D341Med (cell line): ENCODE data around the gene SMPD3.

Source experiments
- DNase-seq: peaks from one replicate; pipeline ENCODE4 v3.0.0; 2012; ENCODE audit warnings: low spot score

Gene SMPD3

DNA sequence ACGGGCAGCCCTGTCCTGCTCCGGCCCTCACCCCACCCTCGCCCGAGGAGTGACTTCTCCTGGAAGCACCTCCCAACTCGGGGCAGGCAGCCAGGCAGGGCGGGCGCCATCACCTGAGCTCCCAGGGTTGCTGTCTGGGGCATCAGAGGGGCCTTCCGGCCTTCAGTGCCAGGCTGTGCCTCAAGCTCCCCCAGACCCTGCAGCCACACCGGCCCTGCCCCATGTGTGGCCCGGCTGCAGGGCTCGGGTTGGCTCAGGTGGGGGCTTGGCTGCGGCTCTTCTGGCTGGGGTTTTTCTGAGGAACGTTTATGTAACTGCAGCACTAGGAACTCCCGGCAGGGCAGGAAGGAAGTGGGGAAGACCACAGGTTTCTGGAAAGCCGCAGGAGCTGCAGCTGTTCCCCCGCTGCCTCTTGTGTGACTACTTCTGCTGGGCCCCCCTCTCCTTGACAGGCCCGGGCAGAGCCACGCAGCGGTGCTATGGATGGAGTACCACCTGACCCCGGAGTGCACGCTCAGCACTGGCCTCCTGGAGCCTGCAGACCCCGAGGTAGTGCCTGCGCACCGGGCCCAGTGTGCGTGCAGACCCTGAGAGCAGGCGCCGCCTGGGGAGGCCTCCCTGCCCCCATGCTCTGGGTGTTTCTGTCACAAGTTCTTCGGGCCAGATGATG, 91.9 kb downstream of the SMPD3 start:
- DNase-seq = no peak

- DNase-seq = no peak
Observed at GRCh38 chr16:68355447-68356248, 92.7 kb downstream of the SMPD3 start.

GRCh38 chr16:68354816-68355215, 93.5 kb downstream of the SMPD3 start:
- no peak for DNase-seq

DNA sequence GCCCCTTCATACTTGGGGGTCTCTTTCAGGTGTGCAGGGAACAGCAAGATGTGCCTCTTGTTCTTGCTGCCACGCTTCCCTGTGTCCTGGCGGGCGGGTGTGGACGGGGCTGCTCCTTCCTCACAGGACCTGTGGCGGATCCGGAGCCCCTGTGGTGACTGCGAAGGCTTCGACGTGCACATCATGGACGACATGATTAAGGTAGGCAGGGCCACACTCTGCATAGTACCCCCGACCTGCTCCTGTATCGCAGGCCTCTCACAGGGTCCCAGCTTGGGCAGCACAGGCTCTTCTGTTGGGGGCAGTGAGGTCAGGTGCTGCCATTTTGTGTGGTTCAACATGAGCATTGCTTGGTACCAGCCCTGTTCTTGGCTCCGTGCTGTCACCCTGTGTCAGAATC, 94.9 kb downstream of the SMPD3 start:
- DNase-seq = no peak

- no peak for DNase-seq
Observed at GRCh38 chr16:68351991-68352431, 96.3 kb downstream of the SMPD3 start.

DNA sequence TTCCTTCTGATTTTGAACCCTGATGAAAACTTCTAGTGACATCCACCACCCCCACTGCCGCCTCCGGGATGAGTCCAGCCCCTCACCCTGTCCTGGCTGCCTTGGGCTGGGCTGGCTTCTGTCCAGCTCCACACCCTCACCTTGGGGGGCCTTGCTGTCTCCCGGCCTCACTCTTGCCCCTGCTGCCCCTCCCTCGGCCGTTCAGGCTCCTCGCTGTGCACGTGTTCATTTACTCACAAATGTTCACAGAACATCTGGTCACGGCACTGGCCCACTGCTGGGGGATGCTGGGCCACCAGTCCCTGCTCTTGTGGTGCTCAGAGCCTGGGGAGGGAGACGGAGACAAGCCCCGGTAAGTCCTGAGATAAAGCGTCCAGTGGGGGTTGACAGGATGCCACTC, 96.8 kb downstream of the SMPD3 start:
- DNase-seq = no peak

GRCh38 chr16:68350813-68351350, 97.4 kb downstream of the SMPD3 start:
- no peak for DNase-seq

DNA sequence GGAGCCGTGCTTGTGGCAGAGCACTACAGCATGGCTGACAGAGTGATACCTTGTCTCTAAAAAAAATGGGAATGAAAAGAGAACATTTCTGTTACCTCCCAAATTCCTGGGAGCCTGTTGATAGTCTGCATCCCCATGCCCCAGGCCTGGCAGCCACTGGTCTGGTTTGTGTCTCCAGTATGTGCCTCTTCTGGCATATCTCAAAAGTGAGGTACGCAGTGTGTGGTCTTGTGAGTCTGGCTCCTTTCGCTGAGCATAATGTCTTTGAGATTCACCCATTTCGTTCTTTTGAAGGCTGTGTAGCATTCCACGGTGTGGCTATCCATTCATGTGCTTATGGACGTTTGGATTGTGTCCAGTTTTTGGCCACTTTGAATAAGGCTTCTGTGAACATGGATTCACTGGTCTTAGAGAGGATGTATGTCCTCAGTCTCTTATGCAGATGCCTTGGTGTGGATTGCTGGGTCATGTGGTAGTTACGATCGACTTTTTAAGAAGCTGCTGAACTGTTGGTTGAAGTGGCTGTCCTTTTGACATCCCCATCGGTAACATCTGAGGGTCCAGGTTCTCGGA, 98.4 kb downstream of the SMPD3 start:
- DNase-seq = no peak

GRCh38 chr16:68348639-68349445, 99.5 kb downstream of the SMPD3 start:
- DNase-seq = no peak

GRCh38 chr16:68347605-68348004, 100.7 kb downstream of the SMPD3 start:
- DNase-seq = no peak

- no peak for DNase-seq
Observed at GRCh38 chr16:68346892-68347480, 101.3 kb downstream of the SMPD3 start.

GRCh38 chr16:68345958-68346635, 102.2 kb downstream of the SMPD3 start:
- no peak for DNase-seq

DNA sequence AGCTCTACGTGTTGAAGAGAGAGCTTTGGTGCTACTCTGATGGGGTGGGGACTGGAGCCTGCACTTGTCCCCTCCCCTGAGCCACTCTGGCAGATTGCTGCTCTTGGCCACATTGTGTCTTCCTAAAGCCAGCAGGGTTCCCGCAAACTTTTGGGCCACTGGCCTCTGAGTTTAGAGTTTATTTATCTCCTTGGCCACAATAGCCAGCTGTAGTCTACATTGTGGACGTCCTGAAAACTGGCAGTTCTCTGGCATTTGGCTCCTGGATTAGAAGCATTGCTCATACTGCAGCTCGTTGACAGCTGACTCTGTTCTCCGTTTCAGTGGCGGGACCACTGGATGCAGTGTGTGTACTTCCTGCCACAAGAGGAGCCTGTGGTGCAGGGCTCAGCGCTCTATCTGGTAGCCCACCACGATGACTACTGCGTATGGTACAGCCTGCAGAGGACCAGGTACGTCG, 102.9 kb downstream of the SMPD3 start:
- DNase-seq = no peak

GRCh38 chr16:68344252-68344651, 104.1 kb downstream of the SMPD3 start:
- DNase-seq = no peak

GRCh38 chr16:68343137-68343536, 105.2 kb downstream of the SMPD3 start:
- no peak for DNase-seq

- DNase-seq = no peak
Observed at GRCh38 chr16:68342620-68343019, 105.7 kb downstream of the SMPD3 start.

DNA sequence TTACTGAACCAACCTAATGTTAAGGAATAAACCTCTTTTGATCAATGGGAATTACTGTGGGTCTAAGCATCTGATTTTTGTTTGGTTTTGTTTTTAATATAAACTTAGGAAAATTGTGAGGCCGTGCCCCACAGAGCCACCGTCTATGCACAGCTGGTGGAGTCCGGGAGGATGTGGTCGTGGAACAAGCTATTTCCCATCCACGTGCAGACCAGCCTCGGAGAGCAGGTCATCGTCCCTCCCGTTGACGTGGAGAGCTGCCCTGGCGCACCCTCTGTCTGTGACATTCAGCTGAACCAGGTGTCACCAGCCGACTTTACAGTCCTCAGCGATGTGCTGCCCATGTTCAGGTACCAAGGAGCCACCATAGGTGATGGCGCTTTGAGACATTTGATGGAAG, 109.1 kb downstream of the SMPD3 start:
- DNase-seq = no peak

GRCh38 chr16:68338326-68339119, 109.8 kb downstream of the SMPD3 start:
- DNase-seq = no peak

GRCh38 chr16:68335175-68335574, 113.1 kb downstream of the SMPD3 start:
- no peak for DNase-seq
